Thoracic aorta endothelial cell (primary cell): ENCODE results near the gene XCR1. TPM values are rescaled to one million over a fixed set of nuclear protein-coding genes. Genes with fewer than 3 reads are reported as not detected.

ENCODE experiments used
- total RNA-seq: library from RNA; depleted of rRNA; stranded (reverse); fragments of >200 nt; gene quantifications from 2 replicates; pipeline ENCODE4 v1.2.3, GENCODE V29; 2012

XCR1 gene
- total RNA-seq = not detected in 2 replicates

DNA sequence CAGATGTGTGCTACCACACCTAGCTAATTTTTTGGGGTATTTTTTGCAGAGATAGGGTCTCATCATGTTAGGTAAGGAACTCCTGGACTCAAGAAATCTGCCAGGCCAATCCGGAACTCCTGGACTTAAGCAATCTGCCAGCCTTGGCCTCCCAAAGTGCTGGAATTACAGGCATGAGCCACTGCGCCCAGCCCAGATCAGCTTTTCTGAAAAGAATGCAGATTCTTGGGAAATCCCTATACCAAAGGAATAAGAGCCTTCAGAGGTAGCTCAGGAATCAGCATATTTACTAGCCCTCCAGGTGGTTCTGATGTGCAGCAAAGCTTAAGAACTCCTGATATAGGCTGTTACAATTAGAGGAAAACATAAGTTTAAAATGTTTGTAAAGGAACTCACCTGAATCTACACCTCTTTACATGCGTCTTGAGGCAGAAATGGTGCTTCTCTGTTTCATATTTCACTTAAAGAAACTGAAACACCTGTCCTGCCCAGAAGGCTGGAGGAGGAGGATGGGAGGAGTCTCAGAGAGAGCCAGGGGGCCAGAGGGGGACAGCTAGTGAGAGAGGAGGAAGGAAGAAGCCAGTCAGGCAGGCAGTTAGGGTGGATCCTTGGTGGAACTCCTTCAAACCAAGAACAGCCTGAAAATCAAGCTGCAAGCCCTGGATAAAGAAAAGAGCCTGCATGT is at the start of gene XCR1:
TSS of gene XCR1 (minus strand) at position 463 of the 685 bp plus-strand sequence. CDS start 5,536 bp downstream, outside the sequence.

GRCh38 chr3:45995236-45996192 is 31.8 kb downstream of the XCR1 start, which contains the start of gene FYCO1:
FYCO1 (minus strand) TSS chr3:45995824; CDS start chr3:45984910, 10,914 bp downstream.

Other genes starting within 250 kb of the XCR1 start
- not detected in 2 replicates for gene SLC6A20, start 230.9 kb downstream of the XCR1 start, total RNA-seq
- 18.0 and 18.1 TPM in 2 replicates for gene LZTFL1, start 185.4 kb downstream of the XCR1 start, total RNA-seq
- not detected in 2 replicates for gene CCR9, start 140.9 kb downstream of the XCR1 start, total RNA-seq
- gene CXCR6, start 84.0 kb downstream of the XCR1 start, total RNA-seq = not detected in 2 replicates
- gene FYCO1, start 31.7 kb downstream of the XCR1 start, total RNA-seq = 20.5 and 25.1 TPM in 2 replicates
- not detected in 2 replicates for gene CCR1, start 180.8 kb upstream of the XCR1 start, total RNA-seq
- gene CCR3, start 215.0 kb upstream of the XCR1 start, total RNA-seq = not detected in 2 replicates